Measurements from ENCODE around the gene USP27X. TPM values are rescaled to one million over a fixed set of nuclear protein-coding genes. Genes with fewer than 3 reads are reported as not detected.

USP27X gene
- total RNA-seq, 4 donors from 2014 or later, result 1.3 to 3.6 (median 2.7) TPM

GRCh38 chrX:49868739-49869138, 10.5 kb upstream of the USP27X start:
- Histone ChIP-seq H3K4me3 (no peak overlapping the region), H3K27ac (no peak overlapping the region), H3K36me3 (no peaks in the 10 kb centered on the region), H3K4me1 (no peaks in the 10 kb centered on the region), H3K27me3 (peaks cover 0 to 18% of the 10 kb centered on the region in 2 donors), H3K9me3 (no peaks in the 10 kb centered on the region)
- no peak for TF ChIP-seq POLR2A (IDR thresholded peaks at IDR 0.05)
- TF ChIP-seq EP300 (IDR thresholded peaks at IDR 0.05), result no peak
- DNase-seq (ENCODE audit: low spot score in 2 of 2), result no peak
- WGBS, 2 donors, result 36 to 38% methylated on average over 1 of the region's 1 CpG

DNA sequence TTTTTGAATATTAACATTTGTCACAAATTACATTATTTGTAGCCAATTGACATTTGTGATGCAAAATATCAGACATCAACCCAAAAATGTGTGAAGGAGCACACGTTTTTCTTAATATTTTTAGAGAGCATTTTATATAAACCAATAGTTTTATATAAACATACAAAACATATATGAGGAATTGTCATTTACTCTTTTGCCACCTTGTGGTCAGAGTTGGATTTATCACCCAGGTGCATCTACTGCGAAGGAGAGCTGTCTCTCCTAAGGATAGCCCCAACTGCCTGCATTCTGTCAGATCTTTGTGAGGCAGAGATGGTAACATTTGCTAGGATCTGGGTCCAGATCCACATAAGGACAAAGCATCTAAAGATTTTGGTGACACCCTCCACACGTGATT, 2.5 kb upstream of the USP27X start:
- Histone ChIP-seq H3K9me3 (no peaks in the 10 kb centered on the region), H3K27me3 (peaks cover 0 to 7% of the 10 kb centered on the region in 2 donors), H3K27ac (peak overlapping the region in 2 of 4 donors; percentile 89 to 92), H3K4me1 (peaks cover 0 to 35% (median 3%) of the 10 kb centered on the region in 4 donors), H3K36me3 (no peaks in the 10 kb centered on the region), H3K4me3 (no peak overlapping the region)
- TF ChIP-seq POLR2A (IDR thresholded peaks at IDR 0.05) (no peak), CTCF (IDR thresholded peaks at IDR 0.05) (peak; percentile 31 to 33 (median 32))
- DNase-seq (ENCODE audit: low spot score in 2 of 2), result peak in 1 of 2 donors; percentile 22
- WGBS, 2 donors, result 3 to 7% methylated on average over 3 of the region's 3 CpGs

DNA sequence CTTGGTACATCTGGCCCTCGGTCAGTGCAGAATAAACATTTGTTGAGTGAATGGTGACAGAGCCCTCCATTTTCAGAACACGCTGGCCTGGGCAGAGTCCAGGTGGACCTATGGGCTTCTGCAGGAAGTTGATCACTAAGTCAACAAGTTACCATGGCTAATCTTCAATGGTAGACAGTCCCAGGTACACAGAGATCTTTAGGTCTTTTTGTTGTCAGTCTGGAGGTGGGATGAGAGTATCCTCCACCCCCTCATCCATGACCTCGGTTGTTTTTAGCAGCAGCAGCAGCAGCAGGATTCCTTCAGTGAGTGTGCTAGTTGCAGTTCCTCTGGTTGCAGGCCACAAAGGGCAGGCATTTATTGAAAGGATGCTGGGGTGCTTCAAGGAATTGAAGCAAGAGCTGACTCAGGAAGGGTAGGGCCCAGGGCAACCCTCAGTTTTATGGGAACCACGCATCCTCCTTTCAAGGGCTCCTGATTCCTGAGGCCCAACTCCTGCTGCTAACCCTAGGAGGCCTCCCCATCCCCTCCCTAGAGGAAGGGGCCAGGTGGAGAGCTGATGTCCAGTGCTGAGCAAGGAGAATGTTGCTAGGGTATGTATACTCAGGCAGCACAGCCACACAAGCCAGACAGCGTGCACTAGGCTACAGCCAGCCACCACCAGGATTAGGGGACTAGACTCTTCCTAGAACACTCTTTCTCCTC, 1.7 kb upstream of the USP27X start:
- DNase-seq (ENCODE audit: low spot score in 2 of 2), result no peak
- Histone ChIP-seq H3K36me3 (no peaks in the 10 kb centered on the region), H3K27ac (peak overlapping the region; percentile 74 to 92 (median 84)), H3K4me1 (peaks cover 0 to 37% (median 3%) of the 10 kb centered on the region in 4 donors), H3K9me3 (no peaks in the 10 kb centered on the region), H3K4me3 (no peak overlapping the region), H3K27me3 (peaks cover 0 to 7% of the 10 kb centered on the region in 2 donors)
- TF ChIP-seq POLR2A (IDR thresholded peaks at IDR 0.05) (no peak), CTCF (IDR thresholded peaks at IDR 0.05) (no peak), EP300 (IDR thresholded peaks at IDR 0.05) (no peak)
- WGBS, 2 donors, result 40 to 75% methylated on average over 3 to 5 of the region's 5 CpGs

DNA sequence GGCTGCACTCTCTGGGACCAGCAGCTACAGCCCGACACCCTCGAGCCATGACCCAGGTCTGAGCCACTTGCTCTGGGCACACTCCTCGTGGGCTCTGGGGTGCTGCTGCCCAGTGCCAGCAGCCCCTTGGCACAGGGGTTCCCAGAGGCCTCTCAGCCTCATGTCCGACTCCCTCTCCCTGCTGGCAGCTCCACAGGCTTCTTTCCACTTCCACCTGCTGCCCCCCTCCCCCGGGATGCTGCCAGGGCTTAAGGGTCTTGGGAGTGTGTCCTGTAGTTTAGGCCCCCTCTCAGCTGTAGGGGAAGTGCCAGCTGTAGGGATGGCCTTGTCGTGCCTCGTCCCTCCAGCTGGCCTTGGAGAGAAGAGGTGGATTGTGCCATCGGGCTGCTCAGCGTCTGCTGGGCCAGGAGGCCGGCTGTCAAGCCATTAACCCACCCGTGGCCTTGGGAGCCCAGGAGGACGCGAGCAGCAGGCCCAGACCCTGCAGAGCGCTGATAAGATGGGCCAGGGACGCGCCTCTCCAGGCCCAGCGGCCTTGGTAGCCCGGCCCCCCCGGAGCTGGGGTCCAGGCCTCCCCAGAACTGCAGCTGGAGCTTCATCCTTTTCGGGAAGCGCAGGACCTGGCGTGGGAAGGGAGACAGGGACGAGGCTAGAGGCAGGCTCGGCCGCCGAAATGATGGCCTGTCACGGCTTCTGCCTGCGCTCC, 1.0 kb upstream of the USP27X start:
- no peak for DNase-seq (ENCODE audit: low spot score in 2 of 2)
- Histone ChIP-seq H3K36me3 (no peaks in the 10 kb centered on the region), H3K9me3 (no peaks in the 10 kb centered on the region), H3K4me3 (peak overlapping the region; percentile 43 to 74 (median 51)), H3K27ac (peak overlapping the region; percentile 74 to 92 (median 84)), H3K27me3 (peaks cover 0 to 9% of the 10 kb centered on the region in 2 donors), H3K4me1 (peaks cover 0 to 40% (median 3%) of the 10 kb centered on the region in 4 donors)
- 3 to 58% methylated on average over 5 to 25 of the region's 28 CpGs for WGBS, 2 donors
- no peak for TF ChIP-seq EP300 (IDR thresholded peaks at IDR 0.05)
- TF ChIP-seq CTCF (IDR thresholded peaks at IDR 0.05), result no peak
- no peak for TF ChIP-seq POLR2A (IDR thresholded peaks at IDR 0.05)

DNA sequence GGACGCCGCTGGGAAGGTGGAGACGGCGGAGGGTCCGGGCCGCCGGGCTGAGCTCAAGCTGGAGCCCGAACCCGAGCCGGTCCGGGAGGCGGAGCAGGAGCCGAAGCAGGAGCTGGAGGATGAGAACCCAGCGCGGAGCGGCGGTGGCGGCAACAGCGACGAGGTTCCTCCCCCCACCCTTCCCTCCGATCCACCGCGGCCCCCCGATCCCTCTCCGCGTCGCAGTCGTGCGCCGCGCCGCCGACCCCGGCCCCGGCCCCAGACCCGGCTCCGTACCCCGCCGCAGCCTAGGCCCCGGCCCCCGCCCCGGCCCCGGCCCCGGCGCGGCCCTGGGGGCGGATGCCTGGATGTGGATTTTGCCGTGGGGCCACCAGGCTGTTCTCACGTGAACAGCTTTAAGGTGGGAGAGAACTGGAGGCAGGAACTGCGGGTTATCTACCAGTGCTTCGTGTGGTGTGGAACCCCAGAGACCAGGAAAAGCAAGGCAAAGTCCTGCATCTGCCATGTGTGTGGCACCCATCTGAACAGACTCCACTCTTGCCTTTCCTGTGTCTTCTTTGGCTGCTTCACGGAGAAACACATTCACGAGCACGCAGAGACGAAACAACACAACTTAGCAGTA, 483 bp downstream of the USP27X start:
- Histone ChIP-seq H3K27me3 (peaks cover 0 to 9% of the 10 kb centered on the region in 2 donors), H3K27ac (peak overlapping the region; percentile 74 to 92 (median 84)), H3K36me3 (no peaks in the 10 kb centered on the region), H3K9me3 (no peaks in the 10 kb centered on the region), H3K4me3 (peak overlapping the region; percentile 43 to 74 (median 51)), H3K4me1 (peaks cover 0 to 40% (median 3%) of the 10 kb centered on the region in 4 donors)
- DNase-seq (ENCODE audit: low spot score in 2 of 2), result no peak
- no peak for TF ChIP-seq EP300 (IDR thresholded peaks at IDR 0.05)
- TF ChIP-seq CTCF (IDR thresholded peaks at IDR 0.05), result no peak
- no peak for TF ChIP-seq POLR2A (IDR thresholded peaks at IDR 0.05)
- 14 to 47% methylated on average over 12 to 38 of the region's 55 CpGs for WGBS, 2 donors

All from tibial nerve (tissue), 4 donors.